IPS-15b (cell line): ENCODE data around the gene ATG4A.

Source experiments
- H3K27me3 ChIP-seq: one replicate; pipeline ENCODE4 v1.6.1; 2013; ENCODE audit warnings: low read length; ENCODE audit not compliant: control insufficient read depth, insufficient read depth
- H3K36me3 ChIP-seq: one replicate; pipeline ENCODE4 v1.6.1; 2013; ENCODE audit warnings: low read length; ENCODE audit not compliant: control insufficient read depth, insufficient read depth
- H3K4me1 ChIP-seq: one replicate; pipeline ENCODE4 v1.6.1; 2013; ENCODE audit warnings: mild to moderate bottlenecking, low read length; ENCODE audit not compliant: control insufficient read depth, insufficient read depth
- H3K4me3 ChIP-seq: one replicate; pipeline ENCODE4 v1.5.1; 2013; ENCODE audit warnings: low read depth, low read length
- H3K9ac ChIP-seq: one replicate; pipeline ENCODE4 v1.6.1; 2013; ENCODE audit warnings: low read depth, mild to moderate bottlenecking, low read length
- H3K9me3 ChIP-seq: one replicate; pipeline ENCODE4 v1.6.1; 2013; ENCODE audit warnings: mild to moderate bottlenecking, low read length; ENCODE audit not compliant: control insufficient read depth, insufficient read depth

Gene ATG4A

DNA sequence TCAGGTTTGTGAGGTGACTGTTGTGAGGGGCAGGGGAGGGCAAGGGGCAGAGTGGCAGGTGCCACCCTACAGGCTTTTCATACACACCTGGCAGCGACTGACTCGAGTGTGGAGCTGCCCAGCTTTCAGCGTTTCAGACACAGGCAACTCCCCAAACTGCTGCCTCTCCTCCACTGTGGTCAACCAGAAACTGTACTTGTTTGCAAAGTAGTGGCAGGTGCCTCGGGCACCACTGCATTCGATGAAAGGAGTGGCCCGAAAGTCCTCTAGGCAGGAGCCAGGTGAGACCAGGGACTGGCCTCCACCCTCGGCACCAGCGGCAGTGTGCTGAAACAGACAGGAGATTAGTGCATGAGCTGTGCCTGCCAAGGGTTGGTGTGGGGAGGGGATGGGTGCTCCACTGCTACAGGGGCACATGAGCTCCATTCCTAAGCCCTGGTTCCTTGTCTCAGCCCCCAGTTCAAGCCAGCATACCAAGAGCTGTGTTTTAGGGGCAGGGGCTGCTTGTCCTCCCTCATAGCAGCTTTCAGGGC lies 65.4 kb downstream of the ATG4A start:
- Histone ChIP-seq H3K27me3 (no peaks in the 10 kb centered on the region), H3K36me3 (no peaks in the 10 kb centered on the region), H3K9ac (no peak overlapping the region), H3K4me3 (no peak overlapping the region), H3K9me3 (no peaks in the 10 kb centered on the region), H3K4me1 (no peaks in the 10 kb centered on the region)

DNA sequence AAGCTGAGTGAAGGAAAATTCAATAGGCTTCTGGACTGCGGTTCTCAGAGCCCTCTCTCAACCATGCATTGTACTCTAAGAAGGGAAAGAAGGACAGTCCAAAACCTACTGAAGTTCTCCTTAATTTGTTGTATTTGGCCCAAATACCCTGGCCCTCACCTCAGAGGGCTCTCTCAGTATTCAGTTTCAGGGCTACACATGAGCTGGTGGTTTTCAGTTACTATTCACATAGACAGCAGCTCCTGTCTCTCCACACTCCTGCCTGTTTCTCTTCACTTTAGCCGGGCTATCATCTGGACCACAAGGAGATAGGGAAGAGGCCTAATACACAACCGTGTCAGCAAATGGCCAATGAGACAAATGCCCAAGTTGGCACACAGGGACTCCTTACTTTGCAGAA lies 66.0 kb downstream of the ATG4A start:
- Histone ChIP-seq H3K36me3 (no peaks in the 10 kb centered on the region), H3K9me3 (no peaks in the 10 kb centered on the region), H3K4me1 (no peaks in the 10 kb centered on the region), H3K4me3 (no peak overlapping the region), H3K27me3 (no peaks in the 10 kb centered on the region), H3K9ac (no peak overlapping the region)

DNA sequence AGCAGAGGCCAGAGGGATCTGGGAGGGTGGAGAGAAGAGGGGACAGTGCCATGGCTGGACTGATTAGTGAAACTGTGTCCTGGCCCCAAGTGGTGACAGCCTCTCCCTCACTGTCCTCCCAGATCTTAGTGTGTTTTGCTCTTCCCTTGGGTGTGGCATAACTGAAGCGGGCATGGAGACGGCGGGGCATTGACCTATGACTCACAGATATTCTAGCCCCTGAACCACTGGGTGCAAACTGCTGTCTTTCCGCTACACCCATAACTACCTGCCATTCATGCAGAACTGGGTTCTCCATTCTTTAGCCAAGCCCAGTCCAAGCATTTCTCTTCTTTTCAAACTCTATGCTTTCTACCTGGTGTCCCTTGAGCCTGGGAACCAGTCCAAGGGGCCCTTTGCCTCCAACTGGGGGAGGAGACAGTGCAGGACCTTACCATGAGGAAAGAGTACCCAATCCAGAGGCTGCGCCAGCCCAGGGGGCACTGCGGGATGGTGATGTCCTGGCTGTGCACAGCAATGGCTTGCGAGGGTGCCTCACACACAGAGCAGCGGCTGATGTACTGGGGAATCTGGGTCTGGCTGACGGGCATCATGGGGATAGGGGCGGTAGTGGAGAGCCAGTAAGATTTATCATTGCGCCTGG lies 67.6 kb downstream of the ATG4A start:
- Histone ChIP-seq H3K9me3 (no peaks in the 10 kb centered on the region), H3K36me3 (no peaks in the 10 kb centered on the region), H3K4me3 (no peak overlapping the region), H3K4me1 (no peaks in the 10 kb centered on the region), H3K9ac (no peak overlapping the region), H3K27me3 (no peaks in the 10 kb centered on the region)

DNA sequence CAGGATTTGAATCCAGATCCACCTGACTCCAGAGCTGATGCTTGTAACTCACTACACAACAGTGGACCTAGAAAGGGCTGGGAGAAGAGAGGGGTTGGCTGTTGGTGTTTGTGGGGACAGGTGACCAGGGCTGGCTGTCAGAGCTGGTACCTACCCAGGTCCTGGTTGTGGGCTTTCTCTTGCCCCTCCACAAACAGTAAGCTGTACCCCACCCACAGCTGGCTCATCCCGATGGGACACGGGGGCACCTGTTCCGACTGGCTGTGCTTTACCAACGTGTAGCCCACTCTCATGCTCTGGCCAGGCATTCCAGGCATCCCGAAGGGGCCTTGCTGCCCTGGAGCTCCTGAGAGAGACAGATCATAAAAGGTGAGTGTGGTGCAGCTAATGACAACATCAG lies 68.7 kb downstream of the ATG4A start:
- Histone ChIP-seq H3K27me3 (no peaks in the 10 kb centered on the region), H3K4me1 (no peaks in the 10 kb centered on the region), H3K4me3 (no peak overlapping the region), H3K36me3 (no peaks in the 10 kb centered on the region), H3K9me3 (no peaks in the 10 kb centered on the region), H3K9ac (no peak overlapping the region)

DNA sequence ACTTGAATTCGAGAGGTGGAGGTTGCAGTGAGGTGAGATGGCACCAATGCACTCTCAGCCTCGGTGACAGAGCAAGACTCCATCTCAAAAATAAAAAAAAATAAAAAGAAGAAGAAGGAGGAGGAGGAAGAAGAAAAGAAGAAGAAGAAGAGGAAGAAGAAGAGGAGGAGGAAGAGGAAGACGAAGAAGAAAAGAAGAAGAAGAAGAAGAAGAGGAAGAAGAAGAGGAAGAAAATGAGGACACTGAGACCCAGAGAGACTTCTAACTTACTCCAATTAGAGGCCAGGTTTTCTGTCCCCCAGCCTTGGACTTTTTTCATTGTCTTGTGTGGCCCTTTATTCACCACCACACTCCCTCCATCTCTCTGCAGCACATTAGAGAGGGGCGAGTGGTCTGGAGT lies 70.7 kb downstream of the ATG4A start:
- no peaks in the 10 kb centered on the region for H3K36me3 ChIP-seq
- no peak overlapping the region for H3K9ac ChIP-seq
- H3K4me3 ChIP-seq = no peak overlapping the region
- no peaks in the 10 kb centered on the region for H3K9me3 ChIP-seq
- no peaks in the 10 kb centered on the region for H3K4me1 ChIP-seq
- no peaks in the 10 kb centered on the region for H3K27me3 ChIP-seq

DNA sequence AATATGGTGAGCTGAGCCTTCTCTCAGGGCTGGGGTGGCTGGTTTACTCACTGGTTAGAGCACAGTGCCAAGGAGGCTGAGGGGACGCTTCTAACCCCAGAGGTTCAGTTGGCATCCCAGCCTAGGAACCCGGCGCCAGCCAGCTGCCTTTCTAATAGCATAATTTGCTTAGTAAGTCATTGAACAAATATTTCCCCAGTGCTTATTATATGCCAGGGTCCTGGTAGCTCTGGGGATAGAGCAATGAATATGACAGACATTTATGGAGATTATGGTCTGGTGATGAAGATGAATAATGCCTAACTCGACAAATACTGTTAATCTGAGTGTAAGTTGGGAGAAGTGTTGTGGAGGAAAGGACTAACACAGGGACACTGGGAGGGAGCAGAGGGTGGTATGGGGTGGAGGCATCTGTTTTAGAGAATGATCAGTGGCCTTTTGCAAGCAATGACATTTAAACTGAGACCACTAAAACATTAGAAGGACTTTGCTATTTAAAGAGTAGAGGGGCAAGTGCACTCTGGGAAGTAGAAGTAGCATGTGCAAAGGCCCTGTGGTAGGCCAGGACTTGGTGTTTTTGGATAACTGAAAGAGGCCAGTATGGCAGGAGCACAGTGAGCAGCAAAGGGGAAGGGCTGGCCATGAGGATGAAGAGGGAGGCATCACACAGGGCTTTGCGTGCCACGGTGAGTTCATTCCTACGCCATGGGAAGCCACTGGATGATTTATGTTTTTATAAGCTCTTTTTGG lies 71.9 kb downstream of the ATG4A start:
- H3K9ac ChIP-seq = no peak overlapping the region
- H3K4me3 ChIP-seq = no peak overlapping the region
- H3K36me3 ChIP-seq = no peaks in the 10 kb centered on the region
- no peaks in the 10 kb centered on the region for H3K4me1 ChIP-seq
- H3K27me3 ChIP-seq = no peaks in the 10 kb centered on the region
- H3K9me3 ChIP-seq = no peaks in the 10 kb centered on the region

DNA sequence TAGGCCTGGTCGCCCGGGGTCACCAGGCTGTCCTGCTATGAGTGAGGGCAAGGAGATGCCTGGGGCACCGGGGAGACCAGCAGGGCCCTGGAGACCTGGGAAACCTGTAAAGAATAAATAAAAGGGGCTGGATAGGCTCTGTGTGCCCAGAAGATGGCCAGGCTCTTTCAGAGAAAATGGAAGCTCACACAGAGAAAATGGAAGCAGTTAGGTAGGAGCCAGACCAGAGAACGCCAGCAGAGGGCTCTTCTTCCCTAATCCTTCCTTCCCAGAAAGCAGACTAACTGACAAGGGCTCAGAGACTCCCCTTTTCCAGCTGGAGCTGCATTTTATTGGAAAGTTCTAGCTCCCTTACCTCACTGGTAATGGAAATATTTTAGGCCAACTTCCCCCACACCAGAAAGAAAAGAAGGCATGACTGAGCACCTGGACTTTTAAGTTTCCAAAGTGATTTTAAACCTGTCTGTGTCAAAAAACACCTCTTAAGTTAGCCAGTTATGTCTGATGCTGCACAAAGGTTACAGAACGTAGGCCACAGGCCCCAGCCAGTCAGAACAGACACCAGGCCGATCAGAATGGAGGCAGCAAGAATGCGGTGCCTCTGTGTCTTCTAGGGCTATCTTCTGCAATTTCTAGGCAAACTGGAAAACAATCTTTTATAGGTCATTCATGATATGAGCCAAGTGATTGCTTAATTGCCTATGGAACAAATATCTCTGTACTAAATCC lies 74.0 kb downstream of the ATG4A start:
- Histone ChIP-seq H3K4me1 (no peaks in the 10 kb centered on the region), H3K27me3 (no peaks in the 10 kb centered on the region), H3K4me3 (no peak overlapping the region)

DNA sequence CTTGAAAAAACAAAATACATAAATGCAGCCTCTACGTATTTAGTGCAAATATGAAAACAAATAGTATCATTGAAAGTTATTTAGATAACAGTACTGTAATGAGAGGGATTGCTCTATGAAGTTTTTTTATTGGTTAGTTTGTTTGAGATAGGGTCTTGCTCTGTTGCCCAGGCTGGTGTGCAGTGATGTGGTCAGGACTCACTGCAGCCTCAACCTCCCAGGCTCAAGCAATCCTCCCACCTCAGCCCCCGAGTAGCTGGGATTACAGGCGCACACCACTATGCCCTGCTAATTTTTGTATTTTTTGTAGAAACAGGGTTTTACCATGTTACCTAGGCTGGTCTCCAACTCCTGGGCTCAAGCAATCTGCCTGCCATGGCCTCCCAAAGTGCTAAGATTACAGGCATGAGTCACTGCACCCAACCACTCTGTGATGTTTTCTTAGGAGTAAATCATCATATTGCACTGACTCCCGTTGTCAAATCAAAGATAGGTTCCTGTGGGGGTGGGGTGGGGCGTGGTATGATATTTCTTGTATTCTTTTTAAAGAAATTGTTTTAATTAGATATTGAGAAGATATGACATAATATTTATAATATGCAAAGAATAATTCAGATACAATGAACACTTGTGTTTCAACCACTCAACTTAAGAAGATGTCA lies 75.8 kb downstream of the ATG4A start:
- Histone ChIP-seq H3K4me3 (no peak overlapping the region), H3K4me1 (no peaks in the 10 kb centered on the region), H3K36me3 (no peaks in the 10 kb centered on the region), H3K9ac (no peak overlapping the region), H3K27me3 (no peaks in the 10 kb centered on the region), H3K9me3 (no peaks in the 10 kb centered on the region)

More for the DNA sequence above, 74.0 kb downstream of the ATG4A start:
- Histone ChIP-seq H3K36me3 (no peaks in the 10 kb centered on the region), H3K9me3 (no peaks in the 10 kb centered on the region), H3K9ac (no peak overlapping the region)

DNA sequence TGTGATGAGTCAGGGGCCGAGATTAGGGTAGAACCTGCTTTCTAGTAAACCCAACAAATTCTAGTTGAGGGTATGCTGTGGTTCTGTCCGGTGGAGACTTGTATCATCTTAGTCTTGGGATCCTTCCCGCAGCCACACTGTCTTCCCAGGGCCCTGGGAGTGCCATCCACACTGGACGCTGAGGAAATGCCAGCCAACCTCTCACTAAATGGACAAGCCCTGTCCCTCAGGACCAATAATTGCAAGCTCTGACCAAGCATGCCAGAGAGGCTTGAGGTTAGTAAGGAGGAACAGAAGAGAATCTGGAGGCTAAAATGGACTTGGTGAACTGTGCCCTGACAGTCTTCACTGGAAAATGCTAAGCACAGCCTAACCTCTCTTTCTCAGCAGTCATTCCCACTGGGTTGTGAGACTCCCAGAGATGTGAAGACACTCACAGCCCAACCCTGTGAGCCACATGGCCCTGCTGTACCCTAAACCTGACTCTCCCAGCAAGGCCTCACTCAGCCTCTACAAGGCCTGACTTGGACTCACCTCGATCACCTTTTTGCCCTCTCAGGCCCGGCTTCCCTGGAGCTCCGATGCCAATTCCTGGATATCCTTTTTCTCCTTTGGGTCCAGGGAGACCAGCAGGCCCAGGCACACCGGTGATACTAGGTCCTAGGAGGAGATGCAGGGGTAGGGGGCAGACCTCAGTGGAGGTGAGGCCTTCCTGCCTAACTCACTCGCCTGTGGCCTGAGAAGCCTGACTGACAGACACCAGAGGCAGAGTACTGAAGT lies 77.6 kb downstream of the ATG4A start:
- H3K4me3 ChIP-seq = no peak overlapping the region

DNA sequence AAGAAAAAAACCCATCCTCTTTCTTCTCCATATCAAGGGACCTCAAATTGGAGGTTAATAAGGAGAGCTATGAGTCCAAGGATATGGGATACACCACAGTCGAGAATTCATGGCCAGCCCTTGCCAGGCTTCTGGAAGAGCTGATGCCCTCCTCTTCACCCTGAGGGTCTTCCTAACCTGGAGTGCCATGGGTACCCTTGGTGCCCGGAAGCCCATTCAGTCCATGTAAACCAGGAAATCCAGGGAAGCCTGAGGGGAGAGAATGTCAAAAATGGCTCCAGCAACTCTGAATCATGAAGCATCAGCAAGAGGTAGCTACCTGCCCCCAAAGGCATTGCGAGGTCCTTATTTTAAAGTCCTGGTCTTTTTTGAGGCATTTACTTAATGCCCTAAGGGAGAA lies 78.2 kb downstream of the ATG4A start:
- no peaks in the 10 kb centered on the region for H3K9me3 ChIP-seq
- H3K4me3 ChIP-seq = no peak overlapping the region
- no peaks in the 10 kb centered on the region for H3K27me3 ChIP-seq
- H3K9ac ChIP-seq = no peak overlapping the region
- peaks cover 3% of the 10 kb centered on the region for H3K36me3 ChIP-seq
- peaks cover 1% of the 10 kb centered on the region for H3K4me1 ChIP-seq

More for the DNA sequence above, 77.6 kb downstream of the ATG4A start:
- H3K36me3 ChIP-seq = peaks cover 3% of the 10 kb centered on the region
- no peaks in the 10 kb centered on the region for H3K9me3 ChIP-seq
- H3K27me3 ChIP-seq = no peaks in the 10 kb centered on the region
- no peak overlapping the region for H3K9ac ChIP-seq
- H3K4me1 ChIP-seq = no peaks in the 10 kb centered on the region

DNA sequence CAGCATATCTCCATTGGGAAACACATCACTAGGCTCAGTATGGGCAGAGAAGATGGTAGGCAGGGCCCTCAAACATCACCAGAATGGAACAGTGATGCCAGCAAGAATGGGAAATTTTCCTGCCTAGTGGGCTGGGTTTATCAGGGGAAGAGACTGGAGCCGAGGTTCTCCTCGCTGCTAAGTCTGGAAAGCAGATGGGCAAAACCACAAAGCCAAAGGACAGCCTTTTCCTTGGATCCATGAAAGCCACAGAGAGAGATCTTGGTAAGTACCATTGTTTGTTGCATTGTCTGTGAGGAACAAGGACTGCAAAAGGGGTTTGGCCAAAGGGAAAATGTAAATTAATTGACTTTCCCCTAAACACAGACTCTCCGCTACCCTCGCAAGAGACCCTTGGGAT lies 80.1 kb downstream of the ATG4A start:
- peaks cover 3% of the 10 kb centered on the region for H3K36me3 ChIP-seq
- H3K4me3 ChIP-seq = no peak overlapping the region

More for the DNA sequence above, 80.1 kb downstream of the ATG4A start:
- no peak overlapping the region for H3K9ac ChIP-seq
- peaks cover 2% of the 10 kb centered on the region for H3K4me1 ChIP-seq
- H3K9me3 ChIP-seq = no peaks in the 10 kb centered on the region
- H3K27me3 ChIP-seq = no peaks in the 10 kb centered on the region
